A673 (cell line): ENCODE measurements around the gene ZFYVE9. TPM values are rescaled to one million over a fixed set of nuclear protein-coding genes. Genes with fewer than 3 reads are reported as not detected.

Source experiments
- BruUV-seq: library from RNA; stranded (reverse); fragments of 400-500 nt; replicated peaks from 2 replicates; lab custom pipeline; 2021; lab: Mats Ljungman, UMichigan
- CTCF ChIA-PET: fragments of 300-600 bp; sonication (Branson Sonifier 250); formaldehyde crosslinking; loops from one replicate; lab custom pipeline; 2022; ENCODE audit warnings: antibody characterized with exemption; lab: Charles Lee
- POLR2A ChIA-PET: fragments of 300-600 bp; sonication (Branson Sonifier 250); formaldehyde crosslinking; loops from one replicate; lab custom pipeline; 2022; ENCODE audit warnings: antibody characterized with exemption; ENCODE audit not compliant: low non-redundant PET; lab: Charles Lee
- DNase-seq: peaks from one replicate; pipeline ENCODE4 v3.0.0-alpha.2; 2015; ENCODE audit warnings: low spot score
- H3K27ac ChIP-seq: fragments of 200-600 bp; sonication (generic); 2 replicates; pipeline ENCODE4 v1.5.1; 2016; ENCODE audit warnings: mixed run types, low read depth, mild to moderate bottlenecking, mixed read lengths, antibody characterized with exemption, low read length; ENCODE audit not compliant: poor library complexity, severe bottlenecking
- H3K27me3 ChIP-seq: fragments of 200-600 bp; sonication (generic); replicated peaks from 2 replicates; pipeline ENCODE4 v1.6.1; 2017; ENCODE audit warnings: mixed run types, low read depth, mild to moderate bottlenecking, mixed read lengths, antibody characterized with exemption, low read length; ENCODE audit not compliant: insufficient read depth, poor library complexity
- H3K36me3 ChIP-seq: fragments of 200-600 bp; sonication (generic); 2 replicates; pipeline ENCODE4 v1.6.1; 2016; ENCODE audit warnings: mixed run types, mild to moderate bottlenecking, mixed read lengths, antibody characterized with exemption, low read length; ENCODE audit not compliant: insufficient read depth, poor library complexity, severe bottlenecking
- H3K4me1 ChIP-seq: fragments of 200-600 bp; sonication (generic); 2 replicates; pipeline ENCODE4 v1.6.1; 2017; ENCODE audit warnings: mixed run types, mild to moderate bottlenecking, mixed read lengths, antibody characterized with exemption, low read length; ENCODE audit not compliant: insufficient read depth, poor library complexity, severe bottlenecking
- H3K4me3 ChIP-seq: fragments of 200-600 bp; sonication (generic); 2 replicates; pipeline ENCODE4 v1.5.1; 2016; ENCODE audit warnings: low read depth, mixed run types, mild to moderate bottlenecking, mixed read lengths, low read length; ENCODE audit not compliant: poor library complexity, severe bottlenecking
- H3K9me3 ChIP-seq: fragments of 200-600 bp; sonication (generic); 2 replicates; pipeline ENCODE4 v1.6.1; 2016; ENCODE audit warnings: mixed run types, low read depth, mild to moderate bottlenecking, mixed read lengths, antibody characterized with exemption, low read length; ENCODE audit not compliant: poor library complexity, severe bottlenecking
- EZH2 ChIP-seq: fragments of 200-600 bp; sonication (generic); IDR thresholded peaks from 2 replicates; pipeline ENCODE4 v1.6.1; 2017; ENCODE audit warnings: borderline replicate concordance, low read depth, mild to moderate bottlenecking, mixed read lengths, antibody characterized with exemption, low read length; ENCODE audit not compliant: poor library complexity, severe bottlenecking
- intact Hi-C: fragments of 100-400 bp; cut with micrococcal nuclease; formaldehyde crosslinking; loops from one replicate; pipeline ENCODE4 v1.10.0; 2022; ENCODE audit not compliant: unreplicated experiment
- total RNA-seq: library from RNA; stranded (reverse); gene quantifications from 2 replicates; pipeline ENCODE4 v1.2.3, GENCODE V29; 2021
- TF ChIP-seq, protein P1 (sequence below): fragments of 300-800, 200-600 bp; sonication (generic); conservative IDR thresholded peaks from 2 replicates; pipeline ENCODE4 v1.5.1; 2017; ENCODE audit warnings: low read depth, mild to moderate bottlenecking, antibody characterized with exemption, low read length, moderate library complexity, mixed read lengths

Gene ZFYVE9
- total RNA-seq, 1 experiment from 2014 or later = 19.6 TPM

DNA sequence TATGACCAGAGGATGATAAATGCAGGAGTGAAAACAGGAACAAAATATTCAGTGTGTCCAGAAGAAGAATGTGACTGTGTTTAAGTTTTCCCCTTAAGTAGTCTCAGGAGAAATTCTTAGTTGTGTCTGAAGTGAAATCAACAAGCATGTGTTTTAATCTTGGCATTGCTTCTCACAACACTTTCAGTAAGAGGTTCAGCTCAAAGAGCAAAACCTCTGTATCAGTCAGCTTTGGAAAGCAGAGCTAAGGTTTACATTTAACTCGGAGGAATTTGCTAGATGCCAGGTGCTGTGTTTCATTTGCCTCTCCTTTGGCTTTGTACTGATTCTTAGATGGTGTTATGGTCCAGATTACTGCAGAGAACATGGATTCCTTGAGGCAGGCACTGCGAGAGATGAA is 195.6 kb downstream of the ZFYVE9 start:
- Histone ChIP-seq H3K4me3 (no peak overlapping the region), H3K4me1 (no peaks in the 10 kb centered on the region), H3K36me3 (no peaks in the 10 kb centered on the region), H3K27me3 (no peaks in the 10 kb centered on the region), H3K27ac (no peak overlapping the region), H3K9me3 (no peaks in the 10 kb centered on the region)
- intact Hi-C loops = no loop called here
- no TSS peak for BruUV-seq
- CTCF ChIA-PET = no interaction called here
- POLR2A ChIA-PET = no interaction called here
- TF ChIP-seq EZH2 = no peak
- TF ChIP-seq, protein P1, sequence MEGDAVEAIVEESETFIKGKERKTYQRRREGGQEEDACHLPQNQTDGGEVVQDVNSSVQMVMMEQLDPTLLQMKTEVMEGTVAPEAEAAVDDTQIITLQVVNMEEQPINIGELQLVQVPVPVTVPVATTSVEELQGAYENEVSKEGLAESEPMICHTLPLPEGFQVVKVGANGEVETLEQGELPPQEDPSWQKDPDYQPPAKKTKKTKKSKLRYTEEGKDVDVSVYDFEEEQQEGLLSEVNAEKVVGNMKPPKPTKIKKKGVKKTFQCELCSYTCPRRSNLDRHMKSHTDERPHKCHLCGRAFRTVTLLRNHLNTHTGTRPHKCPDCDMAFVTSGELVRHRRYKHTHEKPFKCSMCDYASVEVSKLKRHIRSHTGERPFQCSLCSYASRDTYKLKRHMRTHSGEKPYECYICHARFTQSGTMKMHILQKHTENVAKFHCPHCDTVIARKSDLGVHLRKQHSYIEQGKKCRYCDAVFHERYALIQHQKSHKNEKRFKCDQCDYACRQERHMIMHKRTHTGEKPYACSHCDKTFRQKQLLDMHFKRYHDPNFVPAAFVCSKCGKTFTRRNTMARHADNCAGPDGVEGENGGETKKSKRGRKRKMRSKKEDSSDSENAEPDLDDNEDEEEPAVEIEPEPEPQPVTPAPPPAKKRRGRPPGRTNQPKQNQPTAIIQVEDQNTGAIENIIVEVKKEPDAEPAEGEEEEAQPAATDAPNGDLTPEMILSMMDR = no peak
- no peak for DNase-seq

DNA sequence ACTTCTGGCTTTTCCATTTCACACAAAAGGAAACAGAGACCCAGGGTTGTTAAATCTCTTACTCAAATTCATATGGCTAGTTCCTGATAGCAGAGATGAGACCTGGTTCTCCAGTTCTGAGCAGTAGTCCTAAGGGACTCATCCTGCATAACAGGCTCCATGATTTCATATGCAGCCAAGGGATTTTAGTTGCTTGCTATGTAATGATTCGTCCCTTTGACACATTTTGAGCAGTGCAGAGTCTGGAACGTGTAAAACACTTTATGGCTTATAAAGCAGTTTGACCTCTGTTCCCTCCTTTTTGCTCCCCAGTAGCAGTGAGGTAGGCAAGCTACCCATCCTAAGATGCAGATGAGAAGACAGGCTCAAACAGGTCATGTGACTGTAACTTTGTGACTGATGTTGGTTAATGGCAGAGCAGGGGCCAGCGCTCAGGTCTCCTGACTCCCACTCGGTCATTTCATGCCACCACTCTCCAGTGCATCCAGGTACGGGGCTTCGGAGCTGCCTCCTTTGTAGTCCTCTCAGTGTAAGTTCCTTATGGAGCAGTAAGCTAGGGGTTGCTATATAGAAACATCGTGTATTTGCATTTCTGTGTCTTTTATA is 199.9 kb downstream of the ZFYVE9 start:
- intact Hi-C loops = no loop called here
- peaks cover 3% of the 10 kb centered on the region for H3K36me3 ChIP-seq
- TF ChIP-seq EZH2 = no peak
- TF ChIP-seq, protein P1 = no peak
- POLR2A ChIA-PET = no interaction called here
- DNase-seq = no peak
- no peaks in the 10 kb centered on the region for H3K4me1 ChIP-seq
- H3K27me3 ChIP-seq = no peaks in the 10 kb centered on the region
- CTCF ChIA-PET = no interaction called here
- H3K4me3 ChIP-seq = no peak overlapping the region
- no TSS peak for BruUV-seq
- H3K9me3 ChIP-seq = no peaks in the 10 kb centered on the region
- H3K27ac ChIP-seq = no peak overlapping the region

DNA sequence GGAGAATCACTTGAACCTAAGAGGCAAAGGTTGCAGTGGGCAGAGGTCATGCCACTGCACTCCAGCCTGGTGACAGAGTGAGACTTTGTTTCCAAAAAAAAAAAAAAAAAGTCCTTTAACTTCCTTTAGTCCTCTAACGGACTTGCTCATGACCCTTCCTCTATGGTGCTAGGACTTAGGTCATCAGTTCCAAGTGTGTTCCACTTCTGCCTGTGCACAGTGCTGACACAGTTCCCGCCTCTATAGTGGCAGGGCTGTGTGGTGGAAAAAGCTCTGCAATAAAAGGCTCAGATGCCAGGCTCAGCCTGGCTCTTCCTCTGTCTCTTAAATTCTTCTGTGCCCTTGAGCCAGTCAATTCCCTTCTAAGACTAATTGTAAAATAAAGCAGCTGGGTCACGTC is 202.1 kb downstream of the ZFYVE9 start:
- Histone ChIP-seq H3K4me3 (no peak overlapping the region), H3K4me1 (no peaks in the 10 kb centered on the region), H3K36me3 (peaks cover 3% of the 10 kb centered on the region), H3K27me3 (no peaks in the 10 kb centered on the region), H3K9me3 (no peaks in the 10 kb centered on the region), H3K27ac (no peak overlapping the region)
- ChIA-PET POLR2A (no interaction called here), CTCF (no interaction called here)
- no TSS peak for BruUV-seq
- no peak for TF ChIP-seq EZH2
- TF ChIP-seq, protein P1 = no peak
- intact Hi-C loops = no loop called here
- no peak for DNase-seq
